MM.1S (cell line): Measurements from ENCODE around the gene SPCS3.

Experiments
- EZH2 ChIP-seq: fragments of 300-600 bp; sonication (generic); optimal IDR thresholded peaks from 2 replicates; pipeline ENCODE3; 2017; ENCODE audit warnings: low read depth, mild to moderate bottlenecking, antibody characterized with exemption, low read length, mixed read lengths
- EZH2phosphoT487 ChIP-seq: fragments of 300-600 bp; sonication (generic); IDR thresholded peaks from 2 replicates; pipeline ENCODE4 v1.6.1; 2018; ENCODE audit warnings: antibody characterized with exemption, low read length
- TF ChIP-seq, protein P1 (sequence below): fragments of 300-600 bp; sonication (generic); IDR thresholded peaks from 2 replicates; pipeline ENCODE4 v1.5.1; 2016; ENCODE audit warnings: antibody characterized with exemption, low read length, mixed read lengths

DNA sequence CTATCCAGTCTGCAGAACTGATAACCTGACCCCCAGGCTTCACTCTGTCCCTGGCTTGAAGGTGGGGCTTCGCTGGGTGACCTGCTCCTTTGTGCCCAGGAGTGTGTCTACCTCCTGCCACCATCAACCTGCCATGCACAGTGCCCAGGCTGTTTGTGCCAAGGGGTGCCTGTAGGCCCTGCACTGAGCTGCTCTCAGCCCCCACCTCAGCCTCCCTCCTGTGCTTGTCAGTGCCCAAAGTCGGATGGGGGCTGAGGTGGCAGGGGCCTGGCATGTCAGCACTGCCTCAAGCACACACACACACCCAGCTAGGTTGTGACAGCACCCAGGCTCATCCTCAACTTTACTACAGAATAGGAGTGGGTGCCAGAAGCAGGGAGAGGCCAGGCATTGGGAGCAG lies 23.5 kb downstream of the SPCS3 start:
- TF ChIP-seq, protein P1, sequence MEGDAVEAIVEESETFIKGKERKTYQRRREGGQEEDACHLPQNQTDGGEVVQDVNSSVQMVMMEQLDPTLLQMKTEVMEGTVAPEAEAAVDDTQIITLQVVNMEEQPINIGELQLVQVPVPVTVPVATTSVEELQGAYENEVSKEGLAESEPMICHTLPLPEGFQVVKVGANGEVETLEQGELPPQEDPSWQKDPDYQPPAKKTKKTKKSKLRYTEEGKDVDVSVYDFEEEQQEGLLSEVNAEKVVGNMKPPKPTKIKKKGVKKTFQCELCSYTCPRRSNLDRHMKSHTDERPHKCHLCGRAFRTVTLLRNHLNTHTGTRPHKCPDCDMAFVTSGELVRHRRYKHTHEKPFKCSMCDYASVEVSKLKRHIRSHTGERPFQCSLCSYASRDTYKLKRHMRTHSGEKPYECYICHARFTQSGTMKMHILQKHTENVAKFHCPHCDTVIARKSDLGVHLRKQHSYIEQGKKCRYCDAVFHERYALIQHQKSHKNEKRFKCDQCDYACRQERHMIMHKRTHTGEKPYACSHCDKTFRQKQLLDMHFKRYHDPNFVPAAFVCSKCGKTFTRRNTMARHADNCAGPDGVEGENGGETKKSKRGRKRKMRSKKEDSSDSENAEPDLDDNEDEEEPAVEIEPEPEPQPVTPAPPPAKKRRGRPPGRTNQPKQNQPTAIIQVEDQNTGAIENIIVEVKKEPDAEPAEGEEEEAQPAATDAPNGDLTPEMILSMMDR: no peak
- no peak for TF ChIP-seq EZH2phosphoT487
- no peak for TF ChIP-seq EZH2
